EH (cell line): Measurements from ENCODE around the gene AFDN.
A peak's percentile ranks its signal among the peaks of the same experiment; 100 is the strongest.
"Not testable (repeated sequence)": the region's sequence is repeated elsewhere in the genome, so short reads cannot be mapped to it uniquely, and the experiment has no call there.

ENCODE experiments used
- DNase-seq: peaks from one replicate; pipeline ENCODE4 v3.0.0-alpha.2; 2015; ENCODE audit warnings: low read depth

AFDN gene

DNA sequence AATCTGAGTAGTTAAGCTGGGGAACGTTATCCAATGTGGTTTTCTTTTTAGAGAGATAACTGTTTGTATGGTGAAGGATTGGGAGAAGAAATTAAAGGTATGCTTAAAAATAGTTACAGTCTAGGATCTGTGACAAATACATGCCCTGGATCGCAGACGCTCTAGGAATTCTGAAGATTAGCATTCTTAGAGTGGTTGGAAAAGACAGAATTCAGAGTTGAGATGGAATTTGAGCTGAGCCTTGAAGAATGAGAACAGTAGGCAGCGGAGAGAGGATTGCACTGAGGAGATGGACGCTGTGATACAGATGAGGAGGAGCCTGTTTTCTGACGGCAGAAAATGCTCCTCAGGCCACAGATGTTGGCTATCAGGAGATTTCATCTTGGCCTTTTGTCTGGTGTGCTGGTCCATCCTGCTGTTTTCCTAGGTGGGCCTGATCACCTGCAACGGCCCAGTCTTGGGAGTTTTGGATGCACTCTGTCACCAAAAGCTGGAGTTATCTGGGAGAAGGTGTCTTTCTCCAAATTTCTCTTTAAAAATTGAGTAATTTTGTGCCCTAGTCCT, 122.5 kb downstream of the AFDN start:
- DNase-seq = no peak

DNA sequence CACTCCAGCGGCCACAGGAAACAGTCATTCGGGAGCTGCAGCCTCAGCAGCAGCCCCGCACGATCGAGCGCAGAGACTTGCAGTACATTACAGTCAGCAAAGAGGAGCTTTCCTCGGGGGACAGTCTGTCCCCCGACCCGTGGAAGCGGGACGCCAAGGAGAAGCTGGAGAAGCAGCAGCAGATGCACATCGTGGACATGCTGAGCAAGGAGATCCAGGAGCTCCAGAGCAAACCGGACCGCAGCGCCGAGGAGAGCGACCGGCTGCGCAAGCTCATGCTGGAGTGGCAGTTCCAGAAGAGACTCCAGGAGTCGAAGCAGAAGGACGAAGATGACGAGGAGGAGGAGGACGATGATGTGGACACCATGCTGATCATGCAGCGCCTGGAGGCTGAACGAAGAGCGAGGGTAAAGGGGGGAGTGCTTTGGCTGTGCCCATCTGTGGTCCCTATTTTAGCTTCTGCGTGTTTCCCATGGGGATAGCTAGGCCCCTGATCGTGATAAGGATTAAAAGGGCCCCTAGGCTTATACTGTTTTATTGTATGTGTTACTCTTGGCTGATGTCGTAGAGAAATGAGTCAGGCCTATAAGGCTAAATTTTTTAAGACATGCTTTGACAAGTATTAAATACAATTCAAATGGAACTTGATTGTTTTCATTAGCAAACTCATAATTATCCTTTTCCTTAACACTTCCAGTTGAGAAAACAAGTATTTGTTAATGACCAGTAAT, 125.2 kb downstream of the AFDN start:
- DNase-seq = no peak

DNA sequence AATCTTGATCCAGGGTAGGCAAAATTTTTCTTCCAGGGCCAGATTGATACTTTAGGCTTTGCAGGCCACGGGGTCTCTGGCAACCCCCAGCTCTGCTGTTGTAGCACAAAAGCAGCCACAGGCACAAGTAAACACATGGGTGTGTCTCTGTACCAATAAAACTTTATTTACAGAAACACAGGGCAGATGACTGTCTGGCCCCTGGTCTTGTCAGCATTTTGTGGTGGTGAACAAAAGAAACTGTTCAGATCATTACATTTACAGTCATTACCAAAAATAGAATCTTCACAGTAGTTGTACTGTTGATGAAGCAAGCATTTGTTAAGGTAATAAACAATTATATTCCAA, 125.8 kb downstream of the AFDN start:
- DNase-seq = no peak

DNA sequence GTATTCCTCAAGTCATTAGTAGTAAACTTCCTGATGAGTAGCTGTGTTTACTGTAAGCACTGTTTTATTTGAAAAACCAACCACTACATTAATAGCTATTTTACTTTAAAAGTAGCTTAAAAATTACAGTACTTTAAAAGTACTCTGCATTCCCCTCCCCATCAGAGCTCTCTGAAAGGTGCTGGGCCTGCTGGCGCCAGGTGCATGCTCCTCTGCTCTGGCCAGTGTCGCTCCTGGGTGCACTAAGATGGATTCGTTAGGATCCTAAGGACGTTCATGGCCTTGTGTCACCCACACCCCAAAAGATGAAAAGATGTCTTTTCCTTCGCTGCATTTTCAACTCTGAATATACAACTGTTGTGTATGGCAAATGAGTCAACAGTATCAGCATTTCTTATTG, 126.8 kb downstream of the AFDN start:
- no peak for DNase-seq

DNA sequence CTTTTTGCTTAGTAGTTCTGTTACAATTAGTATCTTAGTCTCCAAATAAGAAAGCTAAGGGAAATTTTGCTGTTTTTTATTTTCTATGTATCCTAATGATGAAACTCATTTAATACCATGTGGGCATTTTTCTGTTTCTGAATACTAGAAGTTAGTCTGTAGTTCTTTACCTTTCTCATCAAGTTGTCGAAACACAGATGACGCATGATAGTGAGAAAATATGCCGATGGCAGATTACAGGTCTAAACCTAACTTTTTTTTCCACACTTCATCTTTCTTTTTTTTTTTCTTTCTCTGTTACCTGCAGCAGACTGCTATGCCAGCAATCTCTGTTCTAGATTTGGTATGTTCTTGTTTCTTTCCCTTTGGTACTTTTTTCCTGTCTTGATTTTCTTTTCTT, 127.4 kb downstream of the AFDN start:
- no peak for DNase-seq

DNA sequence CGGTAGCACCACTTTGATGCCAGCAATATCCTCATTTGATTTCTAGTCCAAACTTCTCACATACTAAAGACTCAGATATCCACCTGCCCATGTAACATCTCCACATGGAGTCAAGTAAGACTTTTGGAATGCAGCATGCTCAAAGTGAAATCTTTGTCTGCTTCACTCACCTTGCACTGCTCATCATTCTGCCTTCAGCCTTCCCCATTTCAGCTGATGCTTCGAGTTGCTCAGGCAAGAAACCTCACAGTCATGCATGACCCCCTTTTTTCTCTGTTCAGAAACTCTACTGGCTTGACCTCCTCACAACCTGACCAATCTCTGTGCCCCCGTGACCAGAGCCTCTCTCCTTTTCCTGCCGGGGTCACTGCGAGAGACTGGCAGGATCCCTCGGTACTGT, 129.8 kb downstream of the AFDN start:
- no peak for DNase-seq

DNA sequence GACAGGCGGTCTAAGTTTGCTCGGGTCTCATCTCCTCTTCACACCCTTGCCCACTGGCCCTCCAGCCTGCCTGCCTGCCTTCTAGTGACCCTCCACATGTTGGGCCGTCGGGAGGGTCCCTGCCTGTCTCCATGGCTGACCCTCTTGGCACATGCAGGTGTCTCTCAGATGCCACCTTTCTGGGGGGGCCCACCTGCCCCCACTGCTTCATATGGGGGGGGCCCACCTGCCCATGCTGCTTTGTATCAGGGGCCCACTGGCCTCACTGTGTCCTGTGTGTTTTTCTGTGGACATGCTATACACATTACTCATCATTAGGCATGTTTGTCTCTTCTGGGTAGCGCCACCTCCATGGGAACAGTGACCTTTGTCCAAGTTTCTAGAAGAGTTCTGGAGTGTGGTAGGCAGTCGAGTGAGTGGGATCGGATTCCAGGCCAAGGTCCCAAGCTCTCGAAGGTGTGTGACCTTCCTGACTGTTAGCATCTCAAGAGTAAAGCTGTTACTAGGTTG, 130.3 kb downstream of the AFDN start:
- DNase-seq = peak; percentile 63

DNA sequence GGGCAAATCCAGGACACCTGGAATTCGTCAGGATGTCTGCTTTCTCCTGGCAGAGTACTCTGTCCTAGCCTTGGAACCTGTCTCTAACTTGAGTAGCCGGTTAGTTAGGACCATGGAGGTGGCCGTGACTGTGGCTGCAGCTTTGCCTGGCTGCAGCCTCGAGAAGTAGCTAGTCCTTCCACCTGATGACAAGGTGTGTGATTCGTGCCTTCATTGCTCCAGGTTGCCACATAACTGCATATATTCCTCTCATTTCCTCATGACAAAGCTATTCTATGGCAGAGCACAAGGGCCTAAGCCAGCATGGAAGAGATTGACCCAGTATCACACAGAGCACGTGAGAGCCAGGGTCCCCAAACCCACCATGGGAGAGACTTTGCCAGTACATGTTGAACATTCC, 130.9 kb downstream of the AFDN start:
- DNase-seq = no peak

DNA sequence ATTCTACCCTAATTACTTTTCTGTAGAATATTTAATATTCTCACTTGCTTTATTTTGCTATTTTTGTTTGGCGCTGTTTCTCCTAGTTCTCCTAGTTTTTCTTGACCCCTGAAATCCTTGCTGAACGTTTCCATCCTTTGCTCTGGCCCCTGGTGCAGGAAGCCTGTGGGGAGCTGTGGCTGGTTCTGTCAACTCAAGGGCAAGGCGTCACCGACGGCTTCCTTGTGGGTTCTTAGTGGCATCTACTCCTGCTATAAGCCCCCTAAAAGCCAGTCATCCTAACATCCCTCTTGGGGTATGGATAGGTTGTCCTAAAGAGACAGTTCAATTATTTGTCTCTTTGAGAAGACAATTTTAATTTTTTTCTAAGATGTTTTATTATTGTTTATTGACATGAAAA, 133.9 kb downstream of the AFDN start:
- DNase-seq = no peak

DNA sequence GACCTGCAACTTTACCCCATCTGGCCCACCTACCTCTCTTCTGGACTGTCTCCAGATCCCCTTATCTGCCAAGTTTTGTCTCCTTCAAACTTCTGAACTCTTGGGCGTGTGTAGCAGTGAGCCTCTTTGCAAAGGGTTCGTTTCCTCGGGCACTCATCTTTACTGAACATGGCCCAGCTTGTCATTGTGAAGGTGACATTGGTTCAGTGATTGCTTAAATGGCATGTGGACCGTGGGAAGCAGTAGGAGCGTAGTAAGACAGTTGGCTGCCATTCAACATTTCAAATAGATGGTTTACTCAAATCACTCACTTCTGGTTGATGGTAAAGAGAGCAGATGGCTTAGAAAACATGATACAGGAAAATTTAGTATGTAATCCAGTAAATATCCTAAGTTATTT, 136.0 kb downstream of the AFDN start:
- no peak for DNase-seq

DNA sequence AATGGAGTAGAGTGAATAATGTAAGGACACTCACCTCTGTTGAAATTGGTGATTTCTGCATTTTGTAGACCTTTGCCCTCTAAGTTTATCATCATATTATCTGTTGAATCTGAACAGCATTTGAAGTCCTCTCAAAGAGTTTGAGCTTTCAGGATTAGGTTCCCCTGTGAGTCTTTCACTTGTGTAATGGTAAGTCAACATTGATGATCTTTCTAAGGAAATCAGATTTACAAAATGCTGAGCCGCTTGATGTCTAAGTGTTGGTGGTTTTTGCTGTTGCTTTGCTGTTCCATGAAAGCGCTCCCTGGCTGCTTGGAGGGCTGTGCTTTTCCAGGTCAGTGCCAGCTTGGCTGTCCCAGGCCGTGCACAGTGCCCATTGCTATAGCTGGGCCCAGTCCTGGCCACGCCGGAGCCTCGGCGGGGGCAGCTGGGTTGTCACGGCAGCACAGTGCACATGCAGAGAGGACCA, 136.9 kb downstream of the AFDN start:
- DNase-seq = no peak

DNA sequence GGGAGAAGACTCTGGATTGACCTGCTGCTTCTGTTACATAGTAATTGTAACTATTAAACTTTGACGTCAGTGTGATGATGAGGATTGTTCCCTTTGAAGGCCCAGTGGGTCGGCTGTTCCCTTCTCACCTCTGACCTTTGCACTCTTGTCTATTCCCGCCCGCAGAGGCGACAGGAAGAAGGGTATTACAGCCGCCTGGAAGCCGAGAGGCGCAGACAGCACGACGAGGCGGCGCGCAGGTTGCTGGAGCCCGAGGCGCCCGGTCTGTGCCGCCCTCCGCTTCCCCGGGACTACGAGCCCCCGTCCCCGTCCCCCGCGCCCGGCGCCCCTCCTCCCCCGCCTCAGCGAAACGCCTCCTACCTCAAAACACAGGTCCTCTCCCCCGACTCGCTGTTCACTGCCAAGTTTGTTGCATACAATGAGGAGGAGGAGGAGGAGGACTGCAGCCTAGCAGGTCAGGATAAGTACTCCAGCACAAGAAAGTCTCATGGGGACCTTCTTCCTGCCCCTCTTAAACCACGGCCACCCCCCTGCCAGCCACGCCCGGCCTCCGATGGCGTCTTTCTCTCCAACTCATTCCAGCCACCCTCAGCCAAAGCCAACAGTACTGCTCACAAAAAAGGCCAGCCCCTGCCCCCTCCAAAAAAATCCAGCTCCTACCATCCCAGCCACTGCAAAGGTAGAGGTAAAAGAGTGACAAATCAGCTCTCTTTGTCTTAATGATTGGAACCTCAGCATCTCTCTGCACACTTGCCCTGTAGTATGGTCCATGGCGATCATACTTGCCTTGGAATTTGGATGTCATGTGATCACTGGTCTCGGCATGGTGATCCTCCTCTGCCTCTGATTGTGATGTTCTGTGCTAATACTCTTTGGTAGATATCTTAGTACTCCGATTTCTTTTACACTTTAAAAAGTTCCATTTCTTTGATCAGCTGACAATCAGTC, 139.2 kb downstream of the AFDN start:
- DNase-seq = no peak

DNA sequence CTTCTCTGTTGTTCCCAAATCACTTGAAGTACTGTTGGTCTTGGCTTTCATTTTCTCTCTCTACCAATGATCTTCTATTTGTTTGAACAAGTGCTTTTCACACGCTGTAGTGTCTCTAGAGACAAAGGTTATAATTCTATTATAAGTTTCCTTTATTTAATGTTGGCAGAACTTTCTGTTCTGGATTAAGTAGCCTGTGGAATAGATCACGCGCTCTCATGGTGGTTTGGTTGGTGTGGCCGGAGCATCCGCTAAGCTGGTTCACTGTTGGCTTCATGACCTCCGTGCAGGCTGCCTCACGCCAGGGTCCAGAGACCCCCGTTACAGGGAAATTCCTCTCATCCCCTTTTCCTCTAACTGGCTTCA, 139.8 kb downstream of the AFDN start:
- no peak for DNase-seq

DNA sequence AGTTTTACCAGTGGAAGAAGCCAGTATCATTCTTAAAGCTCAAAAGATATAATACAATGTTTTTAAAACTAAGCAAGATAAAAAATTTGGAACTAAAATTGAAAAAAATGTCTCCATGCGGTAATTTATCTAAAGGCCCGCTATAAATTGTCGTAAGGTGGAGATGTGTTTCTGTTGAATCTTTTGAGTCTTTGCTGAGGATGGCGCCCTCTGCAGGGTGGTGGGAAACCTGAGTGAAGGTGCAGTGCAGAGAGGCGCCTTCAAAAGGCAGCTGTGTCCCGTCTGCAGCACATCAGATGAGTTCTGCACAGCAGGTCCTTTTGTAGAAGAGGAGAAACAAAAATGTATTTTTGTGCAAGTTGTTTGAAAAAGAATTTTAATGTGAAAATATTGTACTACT, 141.4 kb downstream of the AFDN start:
- no peak for DNase-seq

DNA sequence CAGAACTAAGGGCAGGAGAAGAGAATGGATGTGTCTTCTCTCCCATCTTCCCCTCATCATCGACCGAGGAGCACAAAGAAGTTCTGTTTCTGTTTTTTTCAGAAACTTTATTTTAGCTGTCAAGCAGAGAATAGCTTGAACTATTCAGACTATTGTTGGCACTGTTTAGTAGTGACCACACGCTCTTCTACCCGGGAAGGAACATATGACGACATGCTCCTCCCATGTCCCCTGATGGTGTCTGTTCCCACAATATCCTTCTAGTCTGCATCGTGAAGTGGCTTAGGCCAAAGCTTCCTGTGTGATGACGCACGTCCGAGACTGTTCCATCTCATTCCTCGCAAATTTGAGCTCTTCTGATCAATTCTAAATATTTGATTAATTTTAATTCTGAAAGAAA, 143.5 kb downstream of the AFDN start:
- DNase-seq = peak; percentile 44

DNA sequence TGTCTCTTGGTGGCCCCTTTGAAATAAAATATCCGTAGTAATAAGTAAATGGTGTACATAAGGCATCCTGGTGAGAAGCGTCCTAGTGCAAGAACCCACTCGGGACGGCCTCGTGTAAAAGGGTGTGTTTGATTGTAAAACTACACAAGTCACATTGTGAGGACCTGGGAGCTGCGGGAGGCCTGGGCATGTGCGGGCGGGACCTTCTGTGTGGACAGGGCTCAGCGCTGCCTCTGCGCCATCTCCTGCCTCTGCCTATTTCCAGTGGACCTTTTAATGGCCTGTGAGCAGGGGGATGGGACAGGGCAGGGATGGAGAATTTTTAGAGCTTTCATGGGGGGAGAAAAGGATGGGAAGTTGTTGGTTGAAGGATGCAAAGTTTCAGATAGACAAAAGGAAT, 145.5 kb downstream of the AFDN start:
- DNase-seq = no peak

DNA sequence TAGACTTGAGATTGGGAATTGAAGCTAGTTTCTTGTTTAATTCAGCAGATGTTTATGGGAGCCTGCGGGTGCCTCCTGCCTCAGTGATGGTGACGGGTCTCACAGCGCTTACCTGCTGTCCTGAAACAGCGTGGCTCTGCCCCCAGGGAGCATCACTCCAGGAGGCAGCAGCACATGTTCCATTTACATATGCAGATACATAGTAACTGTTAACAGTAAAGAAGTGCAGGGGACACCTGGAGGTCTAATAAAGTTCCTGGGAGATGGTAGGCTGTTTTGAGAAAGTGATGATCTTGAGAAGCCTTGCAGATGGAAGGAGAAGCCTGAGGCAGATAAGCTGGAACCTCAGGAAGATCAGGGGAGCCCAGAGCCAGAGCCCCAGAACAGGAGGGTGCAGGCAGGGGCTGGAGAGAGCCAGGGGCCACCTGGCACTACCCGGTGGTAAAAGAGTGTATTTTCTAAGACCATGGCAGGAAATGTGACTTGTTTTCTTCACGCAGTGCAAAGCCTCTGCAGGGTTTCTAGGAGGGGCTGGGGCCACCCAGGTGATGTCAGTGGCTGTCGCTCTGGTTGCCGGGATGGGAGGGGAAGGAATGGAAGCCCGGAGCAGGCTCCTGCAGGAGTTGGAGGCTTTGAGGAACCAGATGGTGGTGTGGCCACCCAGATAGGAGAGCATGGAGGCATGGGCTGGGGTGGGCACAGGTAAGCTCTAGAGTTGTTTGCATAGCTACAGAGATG, 146.6 kb downstream of the AFDN start:
- no peak for DNase-seq

DNA sequence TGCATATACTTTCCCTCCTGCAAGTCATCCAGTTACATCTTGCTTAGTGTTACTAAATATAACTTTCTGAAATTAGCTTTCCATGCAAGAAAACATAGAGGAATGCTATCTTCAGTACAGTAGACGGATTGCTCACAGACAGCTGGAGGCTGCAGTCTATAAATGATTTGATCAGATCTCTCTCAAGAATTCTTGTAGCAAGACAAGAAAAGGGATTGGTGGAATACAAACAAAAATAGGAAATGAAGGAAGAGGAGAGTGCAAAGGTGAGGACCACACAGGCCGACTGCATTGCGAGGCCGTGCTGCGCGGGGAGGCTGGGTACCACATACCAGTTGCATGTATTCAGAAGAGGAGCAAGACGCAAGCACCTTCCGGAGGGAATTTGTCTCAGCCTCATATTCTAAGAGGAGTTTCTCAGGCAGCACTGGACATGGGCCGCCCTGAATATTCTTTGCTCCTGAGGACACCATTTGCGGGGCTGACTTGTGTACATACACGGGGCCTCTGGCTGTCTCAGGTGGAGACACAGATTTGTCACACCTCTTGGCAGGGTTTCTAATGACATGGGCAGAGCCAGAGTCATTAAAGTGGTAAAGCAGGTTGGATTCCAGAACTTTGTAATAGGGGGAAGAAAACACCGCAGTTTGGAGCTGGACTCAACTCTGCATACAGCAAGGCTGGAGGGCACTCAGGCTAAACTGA, 148.1 kb downstream of the AFDN start:
- peak; percentile 21 for DNase-seq

DNA sequence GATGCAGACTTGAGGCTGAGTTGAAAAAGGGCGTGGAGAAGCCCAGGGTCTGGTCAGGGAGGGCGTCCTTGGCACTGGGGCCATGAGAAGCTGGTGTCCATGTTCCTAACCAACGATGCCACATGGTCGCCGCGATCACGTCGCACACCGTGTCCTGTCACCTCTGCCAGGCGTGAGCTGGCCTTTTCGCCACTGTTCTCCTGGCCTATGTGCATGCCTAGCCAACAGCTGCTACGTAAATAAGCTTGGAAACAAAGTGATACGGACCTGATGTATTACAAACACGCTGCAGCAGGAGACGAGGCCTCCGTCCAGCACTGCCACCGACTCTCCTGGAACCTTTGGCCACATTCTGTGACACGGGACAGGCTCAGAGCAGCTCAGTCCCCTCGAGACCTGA, 148.7 kb downstream of the AFDN start:
- DNase-seq = no peak

DNA sequence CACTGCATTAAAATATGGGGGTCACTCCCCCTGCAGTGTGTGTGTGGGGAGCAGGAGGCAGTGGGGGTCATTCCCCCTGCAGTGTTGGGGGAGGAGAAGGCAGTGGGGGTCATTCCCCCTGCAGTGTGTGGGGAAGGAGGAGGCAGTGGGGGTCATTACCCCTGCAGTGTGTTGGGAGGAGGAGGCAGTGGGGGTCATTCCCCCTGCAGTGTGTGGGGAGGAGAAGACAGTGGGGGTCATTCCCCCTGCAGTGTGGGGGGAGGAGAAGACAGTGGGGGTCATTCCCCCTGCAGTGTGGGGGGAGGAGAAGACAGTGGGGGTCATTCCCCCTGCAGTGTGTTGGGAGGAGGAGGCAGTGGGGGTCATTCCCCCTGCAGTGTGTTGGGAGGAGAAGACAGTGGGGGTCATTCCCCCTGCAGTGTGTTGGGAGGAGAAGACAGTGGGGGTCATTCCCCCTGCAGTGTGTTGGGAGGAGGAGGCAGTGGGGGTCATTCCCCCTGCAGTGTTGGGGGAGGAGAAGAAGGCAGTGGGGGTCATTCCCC, 149.5 kb downstream of the AFDN start:
- not testable (repeated sequence) for DNase-seq

DNA sequence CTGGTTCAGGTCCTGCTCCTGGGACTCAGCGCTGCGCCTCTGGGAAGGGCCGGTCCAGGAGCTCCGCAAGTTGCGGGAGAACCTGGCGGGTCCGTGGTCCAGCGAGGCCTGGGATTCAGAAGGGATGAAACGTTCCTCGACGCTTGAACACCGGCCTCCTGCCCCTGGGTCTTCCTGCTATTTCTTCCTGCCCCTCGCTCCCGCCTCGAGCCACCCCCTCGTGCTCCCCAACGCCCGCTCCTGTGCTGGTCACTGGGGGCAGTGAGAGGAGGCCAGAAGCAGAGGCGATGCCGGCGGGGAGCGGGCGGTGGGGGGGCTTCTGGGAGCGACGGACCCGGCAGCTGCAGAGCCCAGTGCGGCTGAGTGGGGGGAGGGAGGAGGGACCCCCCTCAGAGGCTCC, 150.0 kb downstream of the AFDN start:
- DNase-seq = no peak
